ENCODE data around the gene WDPCP. TPM values are rescaled to one million over a fixed set of nuclear protein-coding genes. Genes with fewer than 3 reads are reported as not detected.

The WDPCP gene
- total and polyA plus RNA-seq, 2 of the 8 experiments (the other 6 are each of a cell fraction or from before 2014, with no cell fraction given) = 9.3 to 25.8 TPM

GRCh38 chr2:63488118-63488713 is 100.1 kb downstream of the WDPCP start (continued):
- TF ChIP-seq CTCF (IDR thresholded peaks at IDR 0.05; ENCODE audit: control extremely low read depth in 1 of 3, insufficient read depth in 1 of 3, low read depth in 1 of 3, low read length in 3 of 3) (peak in 2 of 3 experiments; percentile 30 to 58; a peak in 2 of 4 replicates), CHD1 (IDR thresholded peaks at IDR 0.05; ENCODE audit: low read depth, low read length) (no peak), PHF8 (conservative IDR thresholded peaks at IDR 0.05; ENCODE audit: low read depth, low read length) (no peak), HDAC6 (IDR thresholded peaks at IDR 0.05; ENCODE audit: low read depth, low read length) (no peak), MAX (IDR thresholded peaks at IDR 0.05) (no peak), ZNF274 (IDR thresholded peaks at IDR 0.05; ENCODE audit: borderline replicate concordance, extremely low read depth, low read length) (no peak), CEBPB (IDR thresholded peaks at IDR 0.05; ENCODE audit: low read depth, low read length) (no peak), POLR2AphosphoS5 (IDR thresholded peaks at IDR 0.05; ENCODE audit: low read depth, low read length) (no peak)
